Endothelial cell of umbilical vein (primary cell): ENCODE results near the gene KLHL18. TPM values are rescaled to one million over a fixed set of nuclear protein-coding genes. Genes with fewer than 3 reads are reported as not detected.

Experiments
- BruUV-seq: library from RNA; stranded (reverse); fragments of 400-500 nt; replicated peaks from 2 replicates; lab custom pipeline; 2021; lab: Mats Ljungman, UMichigan
- CTCF ChIA-PET: fragments of 300-600, 350-600 bp; sonication (Branson Sonifier 250); formaldehyde crosslinking; loops from one replicate; lab custom pipeline; 2021; ENCODE audit warnings: antibody characterized with exemption, inconsistent platforms; lab: Charles Lee
- POLR2A ChIA-PET: fragments of 300-600, 350-600 bp; sonication (Branson Sonifier 250); formaldehyde crosslinking; loops from one replicate; lab custom pipeline; 2021; ENCODE audit warnings: antibody characterized with exemption, inconsistent platforms; lab: Charles Lee
- DNase-seq: peaks from one replicate; pipeline ENCODE4 v3.0.0-alpha.2; 2011; ENCODE audit warnings: low read depth, low spot score
- FAIRE-seq: peaks from 2 replicates; lab custom pipeline; 2011; peaks lifted over from hg19 to GRCh38; lab: Jason Lieb, UNC
- H2AFZ ChIP-seq: 2 replicates; pipeline ENCODE4 v1.6.0; 2012; ENCODE audit warnings: low read depth, low read length, control low read depth, inconsistent platforms
- H3K27ac ChIP-seq: 2 replicates; pipeline ENCODE4 v1.5.1; 2011; ENCODE audit warnings: low read depth, mild to moderate bottlenecking, control low read depth, low read length, moderate library complexity; ENCODE audit not compliant: insufficient read depth
- H3K27me3 ChIP-seq, 2 experiments: 2 replicates each; pipeline versions ENCODE4 v1.6.0 to v1.6.1; 2011; ENCODE audit warnings: low read length in 2 of 2, mixed read lengths in 1 of 2; ENCODE audit not compliant: control insufficient read depth in 2 of 2, insufficient read depth in 2 of 2
- H3K36me3 ChIP-seq, 2 experiments: 2 replicates in 1 of 2; 3 replicates in 1 of 2; pipeline ENCODE4 v1.5.1; 2011; ENCODE audit warnings: low read length in 2 of 2, mild to moderate bottlenecking in 1 of 2, moderate library complexity in 1 of 2; ENCODE audit not compliant: control insufficient read depth in 2 of 2, insufficient read depth in 2 of 2; ENCODE audit errors: extremely low read depth in 1 of 2
- H3K4me1 ChIP-seq: 3 replicates; pipeline ENCODE4 v1.5.1; 2011; ENCODE audit warnings: mild to moderate bottlenecking, low read length; ENCODE audit not compliant: control insufficient read depth, insufficient read depth; ENCODE audit errors: extremely low read depth
- H3K4me2 ChIP-seq: 2 replicates; pipeline ENCODE4 v1.6.1; 2011; ENCODE audit warnings: low read length, control low read depth, mixed read lengths; ENCODE audit not compliant: insufficient read depth
- H3K4me3 ChIP-seq, 3 experiments: fragments of 200-600 bp in 1 of 3; sonication (generic), shearing (Covaris generic) in 1 of 3; replicated peaks in 1 of 3; 2 replicates each; pipeline ENCODE4 v1.5.1; 2011 to 2016; ENCODE audit warnings: control low read depth in 3 of 3, low read length in 3 of 3, mild to moderate bottlenecking in 2 of 3, inconsistent platforms in 1 of 3, low read depth in 1 of 3, moderate library complexity in 1 of 3; ENCODE audit not compliant: insufficient read depth in 1 of 3
- H3K79me2 ChIP-seq: 2 replicates; pipeline ENCODE4 v1.6.0; 2012; ENCODE audit warnings: low read length, inconsistent platforms; ENCODE audit not compliant: control insufficient read depth, insufficient read depth
- H3K9ac ChIP-seq: replicated peaks from 2 replicates; pipeline ENCODE3; 2011; ENCODE audit warnings: low read length, control low read depth; ENCODE audit not compliant: insufficient read depth; ENCODE audit errors: extremely low read depth
- H3K9me1 ChIP-seq: replicated peaks from 3 replicates; pipeline ENCODE4 v1.6.0; 2011; ENCODE audit warnings: mild to moderate bottlenecking, low read length; ENCODE audit not compliant: control insufficient read depth, insufficient read depth; ENCODE audit errors: extremely low read depth
- H3K9me3 ChIP-seq: replicated peaks from 2 replicates; pipeline ENCODE4 v1.5.1; 2012; ENCODE audit warnings: low read length, inconsistent platforms; ENCODE audit not compliant: control insufficient read depth, insufficient read depth
- H4K20me1 ChIP-seq: replicated peaks from 2 replicates; pipeline ENCODE3; 2011; ENCODE audit warnings: mild to moderate bottlenecking, low read length; ENCODE audit not compliant: control insufficient read depth, insufficient read depth; ENCODE audit errors: extremely low read depth
- EZH2 ChIP-seq: IDR thresholded peaks from 2 replicates; pipeline ENCODE4 v1.6.1; 2012; ENCODE audit warnings: borderline replicate concordance, low read depth, mild to moderate bottlenecking, moderate library complexity, low read length, inconsistent platforms; ENCODE audit not compliant: severe bottlenecking
- FOS ChIP-seq: IDR thresholded peaks from 2 replicates; pipeline ENCODE4 v1.6.1; 2011; ENCODE audit warnings: mild to moderate bottlenecking, low read length, moderate library complexity, borderline replicate concordance; ENCODE audit not compliant: insufficient read depth
- GATA2 ChIP-seq: IDR thresholded peaks from 2 replicates; pipeline ENCODE4 v1.7.0; 2011; ENCODE audit warnings: low read depth, mild to moderate bottlenecking, moderate library complexity, mixed read lengths, low read length; ENCODE audit not compliant: insufficient read length, insufficient read depth
- JUN ChIP-seq: IDR thresholded peaks from 2 replicates; pipeline ENCODE4 v1.6.1; 2011; ENCODE audit warnings: borderline replicate concordance, low read depth; ENCODE audit not compliant: insufficient read length, insufficient read depth
- MYC ChIP-seq: IDR thresholded peaks from one replicate; pipeline ENCODE4 v1.6.1; 2011; ENCODE audit warnings: mild to moderate bottlenecking, low read depth, low read length
- POLR2A ChIP-seq: IDR thresholded peaks from 2 replicates; pipeline ENCODE4 v1.6.1; 2012; ENCODE audit warnings: low read depth, mild to moderate bottlenecking, control low read depth, low read length
- POLR2AphosphoS5 ChIP-seq: IDR thresholded peaks from 2 replicates; pipeline ENCODE4 v1.6.1; 2012; ENCODE audit warnings: low read depth, mild to moderate bottlenecking, control low read depth, low read length, moderate library complexity; ENCODE audit not compliant: insufficient read depth
- dilution Hi-C: fragments of 300-500 bp; cut with MboI; formaldehyde crosslinking; loops from one replicate; pipeline ENCODE4 v1.15.0; 2019; ENCODE audit warnings: low sequenced_read_pairs; ENCODE audit not compliant: extremely low pct_ligation_motif_present
- intact Hi-C: fragments of 100-400 bp; cut with micrococcal nuclease; formaldehyde crosslinking; loops from one replicate; pipeline ENCODE4 v1.10.0; 2022
- polyA plus RNA-seq, 4 experiments: library from polyadenylated mRNA; depleted of rRNA in 3 of 4; stranded (reverse) in 3 of 4; unstranded in 1 of 4; fragments of >200 nt; gene quantifications; 2 replicates each; pipeline versions ENCODE4 v1.2.1 to v1.2.3, GENCODE V29; 2011 to 2012; ENCODE audit warnings: missing spikeins in 1 of 4
- total RNA-seq: library from RNA; stranded (reverse); gene quantifications from 2 replicates; pipeline ENCODE4 v1.2.3, GENCODE V29; 2021
- TF ChIP-seq, protein P1 (sequence below): IDR thresholded peaks from 2 replicates; pipeline ENCODE4 v1.6.1; 2011; ENCODE audit not compliant: insufficient read depth, insufficient read length
- TF ChIP-seq, protein P2 (sequence below), 2 donors: IDR thresholded peaks; 1 replicate in 1 of 2; 2 replicates in 1 of 2; pipeline ENCODE4 v1.5.1; 2011; ENCODE audit warnings: low read length in 2 of 2, mild to moderate bottlenecking in 2 of 2, moderate library complexity in 2 of 2, control low read depth in 1 of 2, inconsistent platforms in 1 of 2, low read depth in 1 of 2; ENCODE audit not compliant: insufficient read depth in 1 of 2; ENCODE audit errors: extremely low read depth in 1 of 2

The KLHL18 gene
- total and polyA plus RNA-seq, 2 donors (not counting 3 experiments of a cell fraction or from before 2014, with no cell fraction given) = 43.4 to 58.1 TPM

GRCh38 chr3:47348411-47349154 is 65.8 kb downstream of the KLHL18 start:
- Histone ChIP-seq H3K79me2 (no peaks in the 10 kb centered on the region), H3K9ac (no peak overlapping the region), H3K27me3 (no peaks in the 10 kb centered on the region), H3K9me1 (no peaks in the 10 kb centered on the region), H2AFZ (no peak overlapping the region), H3K4me2 (no peak overlapping the region), H3K4me1 (no peaks in the 10 kb centered on the region), H3K4me3 (no peak overlapping the region), H4K20me1 (no peaks in the 10 kb centered on the region), H3K36me3 (peaks cover 0 to 8% of the 10 kb centered on the region in 2 experiments), H3K27ac (no peak overlapping the region), H3K9me3 (no peaks in the 10 kb centered on the region)
- no peak for FAIRE-seq
- dilution Hi-C loops (no loop called here), intact Hi-C loops (no loop called here)
- DNase-seq = no peak
- CTCF ChIA-PET = interaction anchor here (0.9 kb wide), 1 partner anchor 24 kb away, joined by 4 read pairs; no protein-coding TSS in a partner anchor
- no peak for TF ChIP-seq JUN
- TF ChIP-seq, protein P1, sequence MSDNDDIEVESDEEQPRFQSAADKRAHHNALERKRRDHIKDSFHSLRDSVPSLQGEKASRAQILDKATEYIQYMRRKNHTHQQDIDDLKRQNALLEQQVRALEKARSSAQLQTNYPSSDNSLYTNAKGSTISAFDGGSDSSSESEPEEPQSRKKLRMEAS = no peak
- TF ChIP-seq POLR2A = no peak
- no peak for TF ChIP-seq POLR2AphosphoS5
- TF ChIP-seq GATA2 = no peak
- no peak for TF ChIP-seq MYC
- TF ChIP-seq EZH2 = no peak
- no peak for TF ChIP-seq FOS
- TF ChIP-seq, protein P2, sequence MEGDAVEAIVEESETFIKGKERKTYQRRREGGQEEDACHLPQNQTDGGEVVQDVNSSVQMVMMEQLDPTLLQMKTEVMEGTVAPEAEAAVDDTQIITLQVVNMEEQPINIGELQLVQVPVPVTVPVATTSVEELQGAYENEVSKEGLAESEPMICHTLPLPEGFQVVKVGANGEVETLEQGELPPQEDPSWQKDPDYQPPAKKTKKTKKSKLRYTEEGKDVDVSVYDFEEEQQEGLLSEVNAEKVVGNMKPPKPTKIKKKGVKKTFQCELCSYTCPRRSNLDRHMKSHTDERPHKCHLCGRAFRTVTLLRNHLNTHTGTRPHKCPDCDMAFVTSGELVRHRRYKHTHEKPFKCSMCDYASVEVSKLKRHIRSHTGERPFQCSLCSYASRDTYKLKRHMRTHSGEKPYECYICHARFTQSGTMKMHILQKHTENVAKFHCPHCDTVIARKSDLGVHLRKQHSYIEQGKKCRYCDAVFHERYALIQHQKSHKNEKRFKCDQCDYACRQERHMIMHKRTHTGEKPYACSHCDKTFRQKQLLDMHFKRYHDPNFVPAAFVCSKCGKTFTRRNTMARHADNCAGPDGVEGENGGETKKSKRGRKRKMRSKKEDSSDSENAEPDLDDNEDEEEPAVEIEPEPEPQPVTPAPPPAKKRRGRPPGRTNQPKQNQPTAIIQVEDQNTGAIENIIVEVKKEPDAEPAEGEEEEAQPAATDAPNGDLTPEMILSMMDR (IDR thresholded peaks at IDR 0.05; ENCODE audit: extremely low read depth in 1 of 2, insufficient read depth in 1 of 2, low read depth in 1 of 2, low read length in 2 of 2) = no peak
- no TSS peak for BruUV-seq
- POLR2A ChIA-PET = no interaction called here
